GM19351 (cell line): ENCODE data around the gene NPC2.

Source experiments
- ATAC-seq: cut with Tn5 transposase; IDR thresholded peaks from one replicate; pipeline ENCODE4 v1.9.1; 2021; ENCODE audit warnings: mild to moderate bottlenecking, moderate library complexity; ENCODE audit not compliant: unreplicated experiment

Gene NPC2

GRCh38 chr14:74503291-74503937, 10.3 kb upstream of the NPC2 start:
- ATAC-seq: no peak

DNA sequence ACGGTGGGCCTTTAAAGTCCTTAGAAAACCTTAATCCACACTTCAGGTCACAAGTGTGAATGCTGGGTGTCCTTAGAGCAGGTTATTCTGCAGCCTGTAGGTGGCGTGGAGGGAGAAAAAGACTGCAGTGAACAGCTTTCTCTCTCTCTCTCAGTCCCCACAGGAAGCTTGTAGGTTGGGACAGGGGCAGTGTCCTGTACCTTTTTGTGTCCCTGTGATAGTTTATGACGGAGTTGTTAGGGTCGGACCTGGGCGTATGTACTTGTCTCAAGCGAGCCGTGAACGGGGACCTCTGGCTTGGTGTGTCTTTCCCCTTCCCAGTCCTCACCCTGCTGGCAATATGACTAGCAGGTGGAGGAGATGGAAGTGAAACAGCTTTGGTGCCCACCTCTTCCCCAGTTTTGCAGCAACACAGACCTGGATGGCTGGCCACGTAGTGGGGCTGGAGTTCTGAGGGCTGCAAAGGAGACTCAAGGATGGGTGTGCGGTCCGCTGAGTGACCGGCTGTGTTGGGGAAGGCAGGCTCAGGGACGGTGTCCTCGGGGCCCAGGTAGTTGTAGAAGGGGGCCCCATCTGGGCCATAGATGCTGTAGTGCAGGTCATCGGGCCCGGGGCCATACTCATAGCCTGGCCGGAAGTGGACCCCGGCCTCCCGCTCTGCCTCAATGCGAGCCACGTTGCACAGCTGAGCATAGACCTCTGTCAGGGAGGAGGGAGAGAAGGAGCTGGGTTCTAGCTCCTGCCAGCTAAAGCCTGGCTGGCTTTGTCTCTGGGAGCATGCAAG, 9.3 kb upstream of the NPC2 start:
- ATAC-seq: no peak

GRCh38 chr14:74501691-74502090, 8.6 kb upstream of the NPC2 start:
- no peak for ATAC-seq

DNA sequence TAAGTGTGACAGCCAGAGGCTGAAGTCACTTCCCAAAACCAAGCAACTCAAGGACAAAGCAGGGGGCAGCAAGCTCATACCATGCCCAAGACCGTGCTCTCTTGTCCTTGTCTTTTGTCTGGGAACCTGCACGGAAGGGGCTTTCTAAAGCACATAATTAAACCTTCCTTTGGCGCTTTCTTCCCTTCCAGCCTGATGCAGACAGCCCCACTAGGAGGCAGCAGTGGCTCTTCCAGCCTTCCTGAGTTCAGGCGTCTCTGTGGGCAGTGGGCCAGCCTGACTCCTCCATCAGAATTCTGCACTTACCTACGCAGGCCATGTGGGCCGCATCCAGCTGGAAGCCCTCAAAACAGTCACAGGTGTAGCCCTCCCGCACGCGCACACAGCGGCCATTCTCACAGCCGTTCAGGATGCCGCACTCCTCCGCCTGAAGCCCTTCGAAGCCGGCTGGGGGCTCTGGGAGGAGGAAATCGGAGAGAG, 8.1 kb upstream of the NPC2 start:
- no peak for ATAC-seq

- no peak for ATAC-seq
These were observed 7.5 kb upstream of the NPC2 start for GRCh38 chr14:74500417-74501134.

DNA sequence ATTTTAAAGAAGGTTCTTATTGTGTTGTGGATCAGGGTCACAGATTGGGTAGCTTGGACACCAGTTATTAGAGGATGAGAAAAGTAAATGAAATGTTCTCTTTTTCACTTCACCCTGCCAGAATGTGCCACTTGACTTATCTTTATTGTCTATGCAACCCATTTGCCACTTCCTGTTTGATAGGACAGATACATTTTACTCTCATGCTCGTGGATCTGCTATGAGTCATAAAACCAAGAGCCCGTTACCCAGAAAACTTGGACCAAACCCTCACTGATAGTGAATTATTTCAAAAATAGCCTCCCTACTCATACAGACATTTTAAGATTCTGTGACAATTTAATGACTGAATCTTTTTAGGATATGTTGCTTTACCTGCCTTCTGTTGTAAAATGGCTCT, 2.3 kb upstream of the NPC2 start:
- no peak for ATAC-seq

DNA sequence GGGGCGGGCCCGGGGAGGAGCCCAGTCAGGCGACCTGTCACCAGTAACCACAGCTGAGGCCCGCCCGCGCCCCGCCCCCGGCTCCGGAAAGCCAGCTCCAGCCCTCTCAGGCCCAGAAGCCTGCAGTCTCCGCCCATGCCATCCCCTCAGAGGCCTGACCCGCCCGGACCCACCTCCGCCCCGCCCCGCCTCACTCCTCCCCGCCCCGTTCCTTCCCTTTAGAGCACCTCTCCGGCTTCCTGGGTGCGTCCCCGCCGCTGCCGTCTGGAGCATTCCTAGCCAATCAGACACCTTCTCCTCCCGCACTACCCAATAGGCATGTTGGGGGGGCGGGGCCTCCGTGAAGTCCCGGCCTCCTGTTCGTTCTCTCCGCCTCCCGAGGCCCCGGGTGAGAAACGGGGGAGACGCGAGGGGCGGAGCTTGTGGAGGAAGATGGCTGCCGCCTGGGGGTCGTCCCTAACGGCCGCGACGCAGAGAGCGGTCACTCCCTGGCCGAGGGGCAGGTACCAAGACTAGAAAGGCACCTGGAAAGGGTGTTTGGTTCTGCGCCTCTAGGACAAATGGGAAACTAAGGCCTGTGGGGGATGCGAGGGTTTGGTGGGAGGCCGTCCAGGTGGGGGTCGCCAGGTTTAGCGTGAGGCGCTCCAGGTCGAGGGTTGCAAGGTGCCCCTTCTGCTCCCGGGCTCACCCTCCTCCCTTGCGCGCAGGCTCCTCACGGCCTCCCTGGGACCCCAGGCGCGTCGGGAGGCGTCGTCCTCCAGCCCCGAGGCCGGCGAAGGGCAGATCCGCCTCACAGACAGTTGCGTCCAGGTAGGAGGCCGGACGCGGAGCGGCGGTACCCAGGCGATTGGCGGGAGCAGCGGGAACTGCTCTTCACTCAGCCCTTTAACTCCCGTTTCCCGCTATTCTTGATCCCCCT, 497 bp upstream of the NPC2 start, which contains the start of gene ISCA2:
Gene ISCA2 (plus strand): TSS at position 423 of the 919 bp plus-strand sequence. CDS start 10 bp downstream, at position 433.
- ATAC-seq: peak; percentile 83

- no peak for ATAC-seq
These were observed 939 bp downstream of the NPC2 start for GRCh38 chr14:74491956-74492775.

DNA sequence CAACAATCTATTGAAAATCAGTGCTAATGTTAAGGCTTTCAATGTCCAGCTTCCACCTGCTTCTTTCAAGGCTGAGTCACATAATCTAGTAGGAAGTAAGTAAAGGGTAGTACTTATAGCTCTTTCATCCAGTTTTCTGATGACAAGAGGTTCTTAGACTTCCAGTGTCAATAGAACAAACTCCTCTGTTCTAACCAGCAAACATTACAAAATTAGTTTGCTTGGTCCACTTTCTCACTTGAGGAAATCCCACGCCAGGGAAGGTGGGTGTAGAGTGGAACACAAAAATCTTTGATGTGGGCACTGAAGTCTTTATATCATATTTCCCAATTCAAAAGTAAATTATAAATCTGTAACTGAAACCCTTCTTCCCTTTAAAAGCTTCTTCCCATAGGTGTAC, 2.6 kb downstream of the NPC2 start:
- ATAC-seq: no peak

DNA sequence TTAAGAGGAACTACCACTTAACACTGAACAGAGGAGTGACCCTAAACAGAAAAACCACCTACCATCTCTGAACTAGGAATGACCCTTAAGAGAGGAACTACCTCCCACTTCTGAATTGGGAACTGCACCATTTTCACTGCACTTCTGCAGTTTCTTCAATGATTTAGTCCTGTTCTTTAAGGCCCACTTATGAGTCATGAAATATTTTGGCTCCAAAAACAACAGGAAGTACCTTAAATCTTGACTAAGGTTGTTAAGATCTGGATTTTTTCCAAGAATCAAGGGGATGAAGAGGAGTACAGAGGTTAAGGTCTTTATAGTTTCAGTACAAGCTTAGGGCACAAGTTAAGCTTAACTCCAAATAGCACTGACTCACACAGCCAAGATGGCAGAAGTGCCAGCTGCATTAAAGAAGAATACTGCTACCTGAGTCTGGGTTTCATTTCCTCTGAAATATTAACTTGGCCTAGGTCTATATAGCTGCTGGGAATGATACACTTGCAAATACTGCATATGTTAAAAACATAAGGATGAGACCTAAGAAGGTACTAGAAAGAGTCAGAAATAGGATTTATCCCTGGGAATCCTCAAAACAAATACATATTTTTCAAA, 4.2 kb downstream of the NPC2 start:
- ATAC-seq: no peak

DNA sequence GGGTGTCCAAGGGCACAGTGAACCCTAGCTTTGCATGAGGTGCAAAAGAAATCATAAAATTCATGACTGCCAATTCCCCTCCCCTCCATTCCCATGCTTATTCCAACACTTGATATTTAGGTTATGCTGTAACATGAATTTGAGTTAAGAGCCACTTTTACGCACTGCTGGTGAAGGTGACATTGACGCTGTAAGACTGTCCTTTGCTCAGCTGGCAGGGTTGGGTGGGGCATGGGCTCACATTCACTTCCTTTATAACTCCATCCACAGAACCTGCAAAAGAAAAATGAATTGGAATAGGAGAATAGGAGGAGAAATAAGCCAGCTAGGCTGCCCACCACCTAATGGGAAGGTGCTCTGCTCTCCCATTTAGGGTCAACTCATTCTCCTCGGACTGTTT, 6.9 kb downstream of the NPC2 start:
- ATAC-seq: no peak

GRCh38 chr14:74483321-74483720, 9.8 kb downstream of the NPC2 start:
- ATAC-seq: no peak

- ATAC-seq: no peak
These were observed 10.5 kb downstream of the NPC2 start for GRCh38 chr14:74482571-74482970.

GRCh38 chr14:74480046-74480445, 13.1 kb downstream of the NPC2 start:
- ATAC-seq: no peak

- no peak for ATAC-seq
These were observed 14.0 kb downstream of the NPC2 start for GRCh38 chr14:74478996-74479635.

DNA sequence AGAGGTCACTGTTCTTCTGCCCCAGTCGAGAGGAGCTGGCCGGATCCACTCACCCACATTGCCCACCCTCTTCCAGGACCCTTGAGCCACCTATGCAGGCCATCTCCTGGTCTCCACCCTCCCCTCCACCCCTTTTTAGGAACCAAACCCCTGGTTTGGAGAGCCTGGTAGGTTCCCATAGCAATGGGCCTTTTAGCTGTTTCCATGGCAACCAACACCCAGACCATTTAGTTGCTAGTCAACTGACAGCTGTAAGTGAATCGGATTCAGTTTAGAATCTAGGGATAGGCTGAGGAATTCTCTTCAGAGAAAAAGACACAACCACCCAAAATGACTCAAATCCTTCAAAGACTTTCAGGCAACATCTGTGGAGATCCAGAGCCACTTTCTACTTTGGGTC, 16.5 kb downstream of the NPC2 start:
- ATAC-seq: no peak

- no peak for ATAC-seq
These were observed 17.0 kb downstream of the NPC2 start for GRCh38 chr14:74476107-74476506.

DNA sequence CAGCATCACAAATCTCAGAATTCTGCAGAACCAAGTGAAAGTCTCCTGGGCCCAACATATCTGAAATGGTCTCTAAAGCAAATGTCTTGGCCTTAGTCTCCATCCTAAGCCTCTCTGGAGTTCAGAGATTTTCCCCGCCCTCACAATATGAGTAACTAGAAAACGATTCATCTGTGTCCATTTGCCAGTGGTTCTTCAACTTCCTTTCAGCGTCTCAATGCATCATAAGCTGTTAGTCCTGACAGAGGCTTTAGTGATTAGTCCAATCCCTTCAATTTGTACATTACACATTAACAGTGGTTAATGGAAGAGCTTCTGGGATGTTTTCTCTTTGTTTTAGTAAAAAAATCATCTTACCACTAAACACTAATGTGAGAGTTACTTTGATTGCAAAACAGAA, 17.4 kb downstream of the NPC2 start:
- ATAC-seq: no peak

DNA sequence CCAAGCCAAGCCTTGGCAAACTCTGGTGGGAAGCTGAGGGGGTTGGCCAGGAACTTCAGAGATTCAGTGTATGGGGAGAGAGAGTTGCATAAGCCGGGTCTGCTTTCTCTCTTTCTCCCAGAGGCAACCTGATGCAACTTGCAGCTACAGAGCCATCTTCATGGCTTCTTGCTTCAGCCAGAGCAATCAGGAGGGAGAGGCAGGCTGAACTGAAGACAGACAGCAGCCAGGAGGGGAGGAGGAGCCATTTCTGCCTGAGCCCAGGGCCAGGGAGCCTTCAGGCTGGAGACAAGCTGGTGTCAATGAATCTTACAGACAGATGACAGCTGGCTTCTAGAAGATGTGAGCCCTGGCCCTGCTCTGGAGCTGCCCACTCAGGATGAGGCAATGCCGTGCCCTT, 18.7 kb downstream of the NPC2 start:
- no peak for ATAC-seq
